Effector memory CD4-positive, alpha-beta T cell (primary cell): Measurements from ENCODE around the gene DAPK2.

Source experiments
- DNase-seq, 3 donors: peaks; one replicate each; pipeline ENCODE4 v3.0.0-alpha.2; 2020
- H3K27ac ChIP-seq: 2 replicates; pipeline ENCODE4 v1.7.0; 2013; ENCODE audit warnings: mild to moderate bottlenecking, low read length, moderate library complexity; ENCODE audit not compliant: insufficient read depth, poor library complexity, severe bottlenecking
- H3K27me3 ChIP-seq: replicated peaks from 2 replicates; pipeline ENCODE4 v1.7.0; 2013; ENCODE audit warnings: mild to moderate bottlenecking, low read length; ENCODE audit not compliant: insufficient read depth, control insufficient read depth, poor library complexity, severe bottlenecking
- H3K36me3 ChIP-seq: 2 replicates; pipeline ENCODE4 v1.7.0; 2013; ENCODE audit warnings: mild to moderate bottlenecking, low read length, moderate library complexity; ENCODE audit not compliant: control insufficient read depth, insufficient read depth
- H3K4me1 ChIP-seq: 2 replicates; pipeline ENCODE4 v1.7.0; 2013; ENCODE audit warnings: low read length, mild to moderate bottlenecking; ENCODE audit not compliant: control insufficient read depth, insufficient read depth, poor library complexity, severe bottlenecking
- H3K4me3 ChIP-seq: 2 replicates; pipeline ENCODE4 v1.7.0; 2013; ENCODE audit warnings: low read length, low read depth, mild to moderate bottlenecking; ENCODE audit not compliant: insufficient read depth, poor library complexity, severe bottlenecking
- H3K9me3 ChIP-seq: 2 replicates; pipeline ENCODE4 v1.7.0; 2013; ENCODE audit warnings: mild to moderate bottlenecking, low read length, moderate library complexity; ENCODE audit not compliant: control insufficient read depth

DAPK2 gene

DNA sequence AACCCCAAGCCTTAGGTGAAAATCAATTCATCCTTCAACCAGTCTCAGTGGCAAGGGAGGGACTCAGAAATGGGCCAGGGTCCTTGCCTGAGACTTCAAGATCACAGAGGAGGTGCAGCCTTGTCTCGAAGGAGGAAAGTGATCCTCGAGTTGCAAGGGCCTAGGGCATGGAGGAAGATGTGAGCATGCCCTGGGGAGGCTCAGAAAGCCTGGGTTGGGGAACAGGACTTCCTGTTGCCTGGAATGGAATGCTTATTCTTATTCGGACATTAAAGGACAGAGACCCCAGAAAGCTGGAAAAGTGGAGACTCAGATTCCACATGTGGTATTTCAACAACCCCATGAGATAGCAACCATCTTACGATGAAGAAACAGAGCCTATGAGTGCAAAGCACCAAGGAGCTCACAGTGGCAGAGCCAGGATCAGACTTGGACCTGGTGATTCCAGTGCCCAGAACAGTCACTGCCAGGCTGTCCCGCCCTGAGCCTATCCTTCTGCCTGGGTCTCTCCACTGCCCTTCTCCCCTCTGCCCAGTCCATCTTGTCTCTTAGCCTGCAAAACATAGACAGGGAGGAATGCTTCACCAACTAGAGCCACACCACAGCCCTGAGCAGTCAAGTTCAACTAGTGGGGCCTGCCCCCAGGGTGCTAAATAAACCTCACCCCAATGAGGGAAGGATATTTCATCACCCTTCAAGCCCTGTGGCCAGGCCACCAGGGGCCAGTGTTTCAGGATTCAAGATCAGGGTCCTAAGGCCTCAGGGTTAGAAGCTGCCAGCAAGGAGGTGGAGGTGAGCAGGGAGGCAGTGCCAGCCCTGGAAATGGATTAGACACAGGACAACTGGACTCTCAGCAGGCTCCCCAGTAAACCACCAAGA lies 21.9 kb downstream of the DAPK2 start:
- Histone ChIP-seq H3K36me3 (no peaks in the 10 kb centered on the region), H3K27ac (no peak overlapping the region), H3K4me3 (no peak overlapping the region), H3K9me3 (no peaks in the 10 kb centered on the region), H3K4me1 (no peaks in the 10 kb centered on the region), H3K27me3 (no peaks in the 10 kb centered on the region)
- DNase-seq = no peak

DNA sequence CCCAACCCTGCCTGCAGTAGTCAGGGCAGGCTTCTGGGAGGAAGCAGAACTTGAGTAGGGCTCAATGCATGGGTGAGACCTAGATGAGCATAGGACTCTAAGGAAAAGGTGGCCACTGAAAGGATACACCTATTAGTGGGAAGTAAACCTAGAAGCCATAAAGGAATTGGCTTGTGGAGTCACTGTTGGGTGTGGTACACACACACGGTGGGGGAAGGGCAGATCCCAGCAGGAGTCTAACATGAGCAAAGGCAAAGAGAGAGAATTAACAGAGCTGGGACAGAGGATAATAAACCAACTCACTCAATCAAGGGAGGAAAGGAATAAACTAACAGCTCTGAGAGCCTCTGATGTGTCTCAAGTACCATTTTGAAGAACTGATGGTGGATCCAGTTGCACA lies 23.1 kb downstream of the DAPK2 start:
- H3K27ac ChIP-seq = no peak overlapping the region
- H3K36me3 ChIP-seq = no peaks in the 10 kb centered on the region
- H3K4me3 ChIP-seq = no peak overlapping the region
- no peaks in the 10 kb centered on the region for H3K27me3 ChIP-seq
- H3K4me1 ChIP-seq = no peaks in the 10 kb centered on the region
- no peak for DNase-seq
- H3K9me3 ChIP-seq = no peaks in the 10 kb centered on the region

DNA sequence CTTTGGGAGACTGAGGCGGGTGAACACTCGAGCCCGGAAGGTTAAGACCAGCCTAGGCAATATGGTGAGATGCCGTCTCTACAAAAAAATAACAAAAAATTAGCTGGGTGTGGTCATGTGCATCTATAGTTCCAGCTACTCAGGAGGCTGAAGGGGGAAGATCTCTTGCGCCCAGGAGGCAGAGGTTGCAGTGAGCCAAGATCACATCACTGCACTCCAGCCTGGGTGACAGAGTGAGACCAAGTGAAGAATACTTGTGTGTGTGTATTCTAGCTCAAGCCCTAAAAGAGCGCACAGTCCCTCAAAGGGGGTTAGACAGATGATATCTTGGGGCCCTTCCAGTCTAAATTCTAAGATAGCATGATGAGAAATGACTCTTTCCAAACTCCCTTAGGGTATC lies 23.7 kb downstream of the DAPK2 start:
- no peak overlapping the region for H3K4me3 ChIP-seq
- no peaks in the 10 kb centered on the region for H3K4me1 ChIP-seq
- DNase-seq = no peak
- H3K27me3 ChIP-seq = no peaks in the 10 kb centered on the region
- H3K36me3 ChIP-seq = no peaks in the 10 kb centered on the region
- no peaks in the 10 kb centered on the region for H3K9me3 ChIP-seq
- H3K27ac ChIP-seq = no peak overlapping the region

DNA sequence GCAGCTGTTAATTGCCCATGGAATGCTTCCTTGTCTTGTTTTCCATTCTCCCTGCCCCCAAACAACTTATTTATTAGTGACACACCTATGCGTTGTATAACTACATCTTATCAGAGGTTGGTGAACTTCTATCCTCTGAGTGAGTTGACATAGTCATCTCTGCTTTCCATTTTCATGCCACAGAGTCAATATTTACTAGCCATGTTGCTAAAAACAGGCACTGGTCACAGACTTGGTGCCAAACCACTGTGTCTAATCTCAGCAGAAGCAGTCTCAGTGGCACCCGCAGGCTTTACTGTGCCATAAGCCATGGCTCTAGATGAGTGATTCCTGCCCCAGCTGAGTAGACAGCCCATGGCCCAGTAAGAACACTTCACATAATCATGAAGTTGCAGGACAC lies 26.5 kb downstream of the DAPK2 start:
- Histone ChIP-seq H3K36me3 (no peaks in the 10 kb centered on the region), H3K4me3 (no peak overlapping the region), H3K27me3 (no peaks in the 10 kb centered on the region), H3K4me1 (no peaks in the 10 kb centered on the region), H3K9me3 (no peaks in the 10 kb centered on the region), H3K27ac (no peak overlapping the region)
- no peak for DNase-seq

DNA sequence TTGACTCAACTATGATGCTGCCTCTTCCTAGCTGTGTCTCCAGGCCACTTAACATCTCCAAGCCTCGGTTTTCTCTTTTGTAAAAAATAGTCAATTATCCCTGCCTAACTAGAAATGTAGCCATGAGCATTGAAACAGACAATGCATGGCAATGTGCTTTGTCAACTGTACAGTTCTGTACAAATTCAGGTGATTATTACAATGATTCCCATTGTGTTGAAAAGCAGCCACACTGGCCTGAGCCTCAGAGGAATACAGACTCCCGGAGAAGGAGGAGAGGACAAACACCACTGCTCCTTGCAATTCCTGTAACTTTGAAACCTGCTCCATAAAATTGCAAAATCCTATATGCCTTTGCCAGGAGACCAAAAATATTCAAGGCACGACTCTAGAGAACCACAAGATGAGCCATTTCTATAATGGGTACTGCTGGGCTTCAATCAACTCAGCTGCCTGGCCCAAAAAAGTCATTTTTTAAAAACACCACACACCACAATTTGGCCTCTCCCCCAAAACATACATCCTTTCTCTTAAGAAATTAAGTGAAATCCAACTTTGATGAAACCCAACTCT lies 28.6 kb downstream of the DAPK2 start:
- Histone ChIP-seq H3K36me3 (no peaks in the 10 kb centered on the region), H3K9me3 (no peaks in the 10 kb centered on the region), H3K27me3 (no peaks in the 10 kb centered on the region), H3K4me3 (no peak overlapping the region), H3K27ac (no peak overlapping the region), H3K4me1 (no peaks in the 10 kb centered on the region)
- DNase-seq = no peak

DNA sequence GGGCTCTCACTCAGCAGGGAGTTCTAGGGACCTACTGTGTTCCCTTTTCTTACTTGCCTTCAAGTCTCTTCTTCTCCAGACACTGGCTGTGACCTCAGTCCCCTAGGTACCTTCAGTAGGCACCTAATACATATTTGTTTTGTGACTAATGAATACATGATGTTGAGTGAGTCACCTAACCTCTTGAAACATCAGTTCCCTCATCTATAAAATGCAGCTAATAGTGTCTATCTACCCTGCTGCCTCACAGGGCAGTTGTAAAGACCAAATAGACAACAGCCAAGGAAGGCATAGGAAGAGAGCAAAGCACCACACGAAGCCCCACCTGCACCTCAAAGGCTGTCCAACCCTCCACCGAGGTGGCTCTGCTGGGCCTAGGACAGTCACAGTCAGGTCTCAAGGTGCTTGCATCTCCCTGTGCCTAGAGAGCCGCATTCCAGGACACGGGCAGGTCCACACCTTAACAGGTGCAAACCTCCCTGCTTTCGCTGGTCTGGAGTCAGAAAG lies 29.1 kb downstream of the DAPK2 start:
- Histone ChIP-seq H3K4me1 (no peaks in the 10 kb centered on the region), H3K27ac (no peak overlapping the region), H3K9me3 (no peaks in the 10 kb centered on the region), H3K4me3 (no peak overlapping the region), H3K36me3 (no peaks in the 10 kb centered on the region), H3K27me3 (no peaks in the 10 kb centered on the region)
- no peak for DNase-seq

DNA sequence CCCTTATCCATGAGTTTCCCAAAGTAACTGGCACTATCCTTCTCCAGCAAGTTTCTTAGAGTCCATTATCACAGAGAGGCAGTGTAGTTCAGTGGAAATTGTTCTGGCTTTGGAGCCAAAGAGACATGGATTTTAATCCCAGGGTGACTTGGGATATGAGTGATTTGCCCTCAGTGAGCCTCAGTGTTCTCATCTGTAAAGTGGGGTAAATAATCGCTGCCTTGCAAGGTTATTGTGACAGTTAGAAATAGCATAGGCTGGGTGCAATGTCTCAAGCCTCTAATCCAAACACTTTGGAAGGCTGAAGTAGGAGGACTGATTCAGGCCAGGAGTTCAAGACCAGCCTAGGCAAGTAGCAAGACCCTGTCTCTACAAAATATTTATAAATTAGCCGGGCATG lies 30.0 kb downstream of the DAPK2 start:
- no peak overlapping the region for H3K4me3 ChIP-seq
- H3K4me1 ChIP-seq = peaks cover 3% of the 10 kb centered on the region
- no peak overlapping the region for H3K27ac ChIP-seq
- no peaks in the 10 kb centered on the region for H3K36me3 ChIP-seq
- DNase-seq = no peak
- no peaks in the 10 kb centered on the region for H3K27me3 ChIP-seq
- H3K9me3 ChIP-seq = no peaks in the 10 kb centered on the region

DNA sequence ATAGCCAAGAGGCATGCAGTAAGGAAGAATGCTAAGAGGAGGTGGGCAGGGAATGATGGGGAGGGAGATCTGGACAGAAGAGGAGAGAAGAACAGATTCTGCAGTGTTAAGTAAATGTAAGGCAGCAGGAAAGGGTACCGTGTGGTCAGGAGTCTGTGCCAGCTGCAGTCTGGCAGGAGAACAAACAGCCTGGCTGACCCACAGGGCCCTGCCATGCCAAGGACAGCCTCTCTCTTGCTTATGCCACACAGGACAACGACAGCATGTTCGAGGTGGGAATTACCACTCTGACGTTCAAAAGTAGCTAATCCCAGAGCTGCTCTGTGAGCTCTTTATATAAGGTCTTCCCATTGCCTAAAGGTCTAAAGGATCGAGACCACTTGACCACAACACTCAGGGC lies 31.3 kb downstream of the DAPK2 start:
- peaks cover 9% of the 10 kb centered on the region for H3K4me1 ChIP-seq
- DNase-seq = no peak
- no peaks in the 10 kb centered on the region for H3K36me3 ChIP-seq
- H3K27me3 ChIP-seq = no peaks in the 10 kb centered on the region
- no peak overlapping the region for H3K4me3 ChIP-seq
- H3K9me3 ChIP-seq = no peaks in the 10 kb centered on the region
- H3K27ac ChIP-seq = no peak overlapping the region

DNA sequence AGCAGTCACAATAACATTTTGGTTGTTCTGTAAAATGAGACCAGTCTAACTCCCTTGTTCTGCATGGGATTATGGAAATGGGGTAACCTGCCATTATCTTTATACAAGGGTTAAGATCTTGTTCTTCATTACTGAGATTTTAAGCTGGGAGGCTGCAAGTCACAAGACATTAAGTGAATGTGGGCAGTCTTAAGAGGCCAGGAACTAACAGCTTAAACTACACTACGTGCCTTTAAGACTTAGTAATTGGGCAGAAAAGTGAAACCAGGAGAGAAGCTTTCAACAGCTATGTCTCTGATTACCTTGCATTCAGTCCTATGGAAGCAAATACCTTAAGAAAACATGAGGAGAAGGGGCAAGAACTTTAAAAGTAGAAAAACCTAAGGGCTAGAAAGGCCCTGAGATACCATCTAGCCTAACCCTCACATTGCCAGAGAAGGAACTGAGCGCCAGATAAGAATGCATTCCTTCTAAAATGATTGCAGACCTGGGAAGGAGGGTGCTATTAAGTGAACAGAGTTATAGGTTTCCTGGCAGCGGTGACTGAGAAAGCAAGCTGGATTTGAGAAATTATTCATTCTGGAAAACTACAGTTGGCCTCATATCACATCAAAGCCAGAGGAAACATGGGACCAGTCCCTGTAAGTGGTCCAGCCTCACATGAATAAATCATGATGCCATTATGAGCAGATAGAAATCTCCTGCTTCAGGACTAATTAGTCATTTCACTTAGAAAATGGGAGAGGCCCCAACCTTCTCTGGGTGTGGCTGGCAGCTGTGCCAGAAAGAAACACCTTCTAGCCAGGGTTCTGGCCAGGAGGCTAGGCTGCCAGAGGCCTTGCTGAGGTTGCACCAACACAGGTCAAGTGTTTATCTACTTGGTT lies 32.9 kb downstream of the DAPK2 start:
- H3K27me3 ChIP-seq = no peaks in the 10 kb centered on the region
- H3K4me3 ChIP-seq = no peak overlapping the region
- H3K27ac ChIP-seq = no peak overlapping the region
- no peaks in the 10 kb centered on the region for H3K9me3 ChIP-seq
- peaks cover 24% of the 10 kb centered on the region for H3K4me1 ChIP-seq
- no peak for DNase-seq
- no peaks in the 10 kb centered on the region for H3K36me3 ChIP-seq
